ES-I3 (cell line): ENCODE results near the gene RNF208.
"Not testable (repeated sequence)": the region's sequence is repeated elsewhere in the genome, so short reads cannot be mapped to it uniquely, and the experiment has no call there.

ENCODE experiments used
- H3K36me3 ChIP-seq: 2 replicates; pipeline ENCODE4 v1.6.1; 2013; ENCODE audit warnings: mild to moderate bottlenecking, low read length, control low read depth, moderate library complexity; ENCODE audit not compliant: insufficient read depth
- H3K4me1 ChIP-seq: 2 replicates; pipeline ENCODE4 v1.6.1; 2013; ENCODE audit warnings: mild to moderate bottlenecking, control low read depth, low read length; ENCODE audit not compliant: insufficient read depth
- H3K9ac ChIP-seq: 2 replicates; pipeline ENCODE4 v1.6.1; 2013; ENCODE audit warnings: low read depth, mild to moderate bottlenecking, low read length, moderate library complexity
- H3K9me3 ChIP-seq: 2 replicates; pipeline ENCODE4 v1.6.1; 2013; ENCODE audit warnings: mild to moderate bottlenecking, low read length, moderate library complexity; ENCODE audit not compliant: control insufficient read depth, insufficient read depth

Gene RNF208

GRCh38 chr9:137247135-137247915 lies 25.3 kb upstream of the RNF208 start:
- H3K9ac ChIP-seq, result no peak overlapping the region
- H3K36me3 ChIP-seq, result peaks cover 11% of the 10 kb centered on the region
- no peaks in the 10 kb centered on the region for H3K9me3 ChIP-seq
- H3K4me1 ChIP-seq, result peaks cover 25% of the 10 kb centered on the region; the same call in 1 of the 2 replicates

GRCh38 chr9:137245450-137246421 lies 23.7 kb upstream of the RNF208 start:
- Histone ChIP-seq H3K4me1 (peaks cover 22% of the 10 kb centered on the region; the same call in 1 of the 2 replicates), H3K9ac (no peak overlapping the region), H3K36me3 (peaks cover 12% of the 10 kb centered on the region), H3K9me3 (no peaks in the 10 kb centered on the region)

GRCh38 chr9:137244486-137245449 lies 22.7 kb upstream of the RNF208 start:
- Histone ChIP-seq H3K9ac (no peak overlapping the region), H3K4me1 (peaks cover 18% of the 10 kb centered on the region; the same call in 1 of the 2 replicates), H3K36me3 (peaks cover 12% of the 10 kb centered on the region), H3K9me3 (no peaks in the 10 kb centered on the region)

GRCh38 chr9:137243626-137244485 lies 21.8 kb upstream of the RNF208 start:
- no peaks in the 10 kb centered on the region for H3K9me3 ChIP-seq
- peaks cover 18% of the 10 kb centered on the region; the same call in 1 of the 2 replicates for H3K4me1 ChIP-seq
- no peak overlapping the region for H3K9ac ChIP-seq
- H3K36me3 ChIP-seq, result peaks cover 12% of the 10 kb centered on the region

GRCh38 chr9:137243266-137243625 lies 21.2 kb upstream of the RNF208 start:
- Histone ChIP-seq H3K4me1 (peaks cover 18% of the 10 kb centered on the region; the same call in 1 of the 2 replicates), H3K36me3 (peaks cover 12% of the 10 kb centered on the region)
- not testable (repeated sequence) for H3K9ac ChIP-seq, H3K9me3 ChIP-seq

- H3K9ac ChIP-seq, result peak overlapping the region; percentile 70; the same call in 1 of the 2 replicates
- peaks cover 18% of the 10 kb centered on the region; the same call in 1 of the 2 replicates for H3K4me1 ChIP-seq
- H3K9me3 ChIP-seq, result no peaks in the 10 kb centered on the region
- peaks cover 12% of the 10 kb centered on the region for H3K36me3 ChIP-seq
Measured at GRCh38 chr9:137242269-137243203, 20.5 kb upstream of the RNF208 start.

GRCh38 chr9:137241490-137242268 lies 19.6 kb upstream of the RNF208 start:
- Histone ChIP-seq H3K36me3 (peaks cover 12% of the 10 kb centered on the region), H3K9me3 (no peaks in the 10 kb centered on the region), H3K9ac (peak overlapping the region; percentile 70), H3K4me1 (peaks cover 24% of the 10 kb centered on the region; the same call in 1 of the 2 replicates)

GRCh38 chr9:137240841-137241489 lies 18.9 kb upstream of the RNF208 start, which contains the start of gene TUBB4B:
Gene TUBB4B (plus strand): TSS chr9:137241287. CDS start chr9:137241361, 74 bp downstream.
- Histone ChIP-seq H3K4me1 (peaks cover 29% of the 10 kb centered on the region; the same call in 1 of the 2 replicates), H3K9ac (peak within 1 kb of the TSS; percentile 94), H3K36me3 (peaks cover 12% of the 10 kb centered on the region), H3K9me3 (no peaks in the 10 kb centered on the region)

- Histone ChIP-seq H3K36me3 (peaks cover 12% of the 10 kb centered on the region), H3K9me3 (no peaks in the 10 kb centered on the region), H3K4me1 (peaks cover 30% of the 10 kb centered on the region; the same call in 1 of the 2 replicates), H3K9ac (peak overlapping the region; percentile 94)
Measured at GRCh38 chr9:137240318-137240840, 18.3 kb upstream of the RNF208 start.

GRCh38 chr9:137239541-137240200 lies 17.6 kb upstream of the RNF208 start:
- H3K4me1 ChIP-seq, result peaks cover 26% of the 10 kb centered on the region; the same call in 1 of the 2 replicates

More at GRCh38 chr9:137239541-137240200, 17.6 kb upstream of the RNF208 start:
- H3K36me3 ChIP-seq, result peaks cover 12% of the 10 kb centered on the region
- not testable (repeated sequence) for H3K9me3 ChIP-seq
- H3K9ac ChIP-seq, result peak overlapping the region; percentile 94
